ENCODE results near the gene HMG20B. TPM values are rescaled to one million over a fixed set of nuclear protein-coding genes. Genes with fewer than 3 reads are reported as not detected.
A peak's percentile ranks its signal among the peaks of the same experiment; 100 is the strongest.

The HMG20B gene
- 10 to 100 TPM; 56.1 to 77.6 (median 76.9) TPM for total RNA-seq

DNA sequence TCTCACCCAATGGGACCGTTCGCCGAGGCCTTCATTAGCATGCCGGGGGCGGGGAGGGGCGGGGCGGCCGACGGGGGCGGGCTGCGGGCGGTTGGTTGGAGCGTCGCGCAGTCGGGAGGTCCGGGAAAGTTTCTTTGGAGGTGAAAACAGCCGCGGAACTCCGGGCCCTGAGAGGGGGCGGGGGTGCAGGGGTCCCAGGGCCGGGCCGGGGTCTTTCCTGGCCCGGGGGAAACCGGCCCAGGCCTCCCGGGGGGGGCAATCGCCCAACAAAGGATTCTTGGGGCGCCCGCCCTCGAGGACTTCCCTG lies at the start of gene HMG20B:
Gene HMG20B (plus strand): TSS at position 90 of the 307 bp plus-strand sequence. CDS start 366 bp downstream, outside the sequence.
- WGBS, 2 donors = no CpG with 5 or more reads among the region's 30 CpGs
- no peaks in the 10 kb centered on the region for H3K27me3 ChIP-seq
- H3K36me3 ChIP-seq = peaks cover 0 to 14% (median 3%) of the 10 kb centered on the region in 3 donors
- DNase-seq = no peak
- peak within 1 kb of the TSS; percentile 86 to 98 (median 94) for H3K27ac ChIP-seq
- no peaks in the 10 kb centered on the region for H3K9me3 ChIP-seq
- H3K4me3 ChIP-seq = peak within 1 kb of the TSS; percentile 62 to 97 (median 80)
- peaks cover 27 to 69% (median 31%) of the 10 kb centered on the region in 3 donors for H3K4me1 ChIP-seq
- intact Hi-C loops (cut with DNase I) = no loop called here
- TF ChIP-seq POLR2A (IDR thresholded peaks at IDR 0.05) = peak in 2 of 4 donors; percentile 25 to 63
- TF ChIP-seq, protein P1, sequence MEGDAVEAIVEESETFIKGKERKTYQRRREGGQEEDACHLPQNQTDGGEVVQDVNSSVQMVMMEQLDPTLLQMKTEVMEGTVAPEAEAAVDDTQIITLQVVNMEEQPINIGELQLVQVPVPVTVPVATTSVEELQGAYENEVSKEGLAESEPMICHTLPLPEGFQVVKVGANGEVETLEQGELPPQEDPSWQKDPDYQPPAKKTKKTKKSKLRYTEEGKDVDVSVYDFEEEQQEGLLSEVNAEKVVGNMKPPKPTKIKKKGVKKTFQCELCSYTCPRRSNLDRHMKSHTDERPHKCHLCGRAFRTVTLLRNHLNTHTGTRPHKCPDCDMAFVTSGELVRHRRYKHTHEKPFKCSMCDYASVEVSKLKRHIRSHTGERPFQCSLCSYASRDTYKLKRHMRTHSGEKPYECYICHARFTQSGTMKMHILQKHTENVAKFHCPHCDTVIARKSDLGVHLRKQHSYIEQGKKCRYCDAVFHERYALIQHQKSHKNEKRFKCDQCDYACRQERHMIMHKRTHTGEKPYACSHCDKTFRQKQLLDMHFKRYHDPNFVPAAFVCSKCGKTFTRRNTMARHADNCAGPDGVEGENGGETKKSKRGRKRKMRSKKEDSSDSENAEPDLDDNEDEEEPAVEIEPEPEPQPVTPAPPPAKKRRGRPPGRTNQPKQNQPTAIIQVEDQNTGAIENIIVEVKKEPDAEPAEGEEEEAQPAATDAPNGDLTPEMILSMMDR (IDR thresholded peaks at IDR 0.05) = no peak

- Histone ChIP-seq H3K27me3 (no peaks in the 10 kb centered on the region), H3K4me3 (no peak overlapping the region), H3K36me3 (peaks cover 38 to 89% (median 45%) of the 10 kb centered on the region in 3 donors), H3K9me3 (no peaks in the 10 kb centered on the region), H3K27ac (no peak overlapping the region), H3K4me1 (peaks cover 7 to 43% (median 7%) of the 10 kb centered on the region in 3 donors)
- TF ChIP-seq, protein P1 (IDR thresholded peaks at IDR 0.05) = no peak
- no peak for TF ChIP-seq POLR2A (IDR thresholded peaks at IDR 0.05)
- intact Hi-C loops (cut with DNase I) = no loop called here
- DNase-seq = no peak
- WGBS, 2 donors = 40 to 89% methylated on average over 1 to 6 of the region's 21 CpGs
Measured at GRCh38 chr19:3523361-3524077, 49.2 kb upstream of the HMG20B start.

- Histone ChIP-seq H3K4me3 (no peak overlapping the region), H3K4me1 (peaks cover 7 to 36% (median 7%) of the 10 kb centered on the region in 3 donors), H3K9me3 (no peaks in the 10 kb centered on the region), H3K27ac (no peak overlapping the region), H3K27me3 (no peaks in the 10 kb centered on the region), H3K36me3 (peaks cover 38 to 84% (median 45%) of the 10 kb centered on the region in 3 donors)
- DNase-seq = no peak
- 89 to 94% methylated on average over 8 to 25 of the region's 33 CpGs for WGBS, 2 donors
- TF ChIP-seq, protein P1 (IDR thresholded peaks at IDR 0.05) = no peak
- TF ChIP-seq POLR2A (IDR thresholded peaks at IDR 0.05) = no peak
- intact Hi-C loops (cut with DNase I) = no loop called here
Measured at GRCh38 chr19:3524078-3524842, 48.5 kb upstream of the HMG20B start.

GRCh38 chr19:3524904-3525451 lies 47.8 kb upstream of the HMG20B start:
- DNase-seq = no peak
- 89 to 93% methylated on average over 13 to 20 of the region's 20 CpGs for WGBS, 2 donors
- intact Hi-C loops (cut with DNase I) = no loop called here
- no peaks in the 10 kb centered on the region for H3K27me3 ChIP-seq
- H3K4me1 ChIP-seq = peaks cover 7 to 29% (median 7%) of the 10 kb centered on the region in 3 donors
- H3K27ac ChIP-seq = no peak overlapping the region
- H3K9me3 ChIP-seq = no peaks in the 10 kb centered on the region
- peaks cover 38 to 76% (median 45%) of the 10 kb centered on the region in 3 donors for H3K36me3 ChIP-seq
- no peak for TF ChIP-seq POLR2A (IDR thresholded peaks at IDR 0.05)
- TF ChIP-seq, protein P1 (IDR thresholded peaks at IDR 0.05) = no peak
- no peak overlapping the region for H3K4me3 ChIP-seq

Data from esophagus squamous epithelium (tissue), 5 donors.